HepG2 (cell line): ENCODE results near the gene SHANK2.

Experiments
- CTCF ChIP-seq: sonication (generic); formaldehyde crosslinking; IDR thresholded peaks from 2 replicates; pipeline ENCODE4 v1.5.0; 2020; ENCODE audit warnings: mild to moderate bottlenecking, missing genetic modification reagents, moderate library complexity
- MLX ChIP-seq: IDR thresholded peaks from 2 replicates; pipeline ENCODE4 v1.6.1; 2016
- POLR2A ChIP-seq, 2 experiments: IDR thresholded peaks; 2 replicates each; pipeline ENCODE4 v1.6.1; 2011; ENCODE audit warnings: low read depth in 2 of 2, low read length in 2 of 2, mild to moderate bottlenecking in 1 of 2, moderate library complexity in 1 of 2; ENCODE audit not compliant: insufficient read depth in 1 of 2
- TFAP4 ChIP-seq: sonication (generic); IDR thresholded peaks from 2 replicates; pipeline ENCODE4 v1.6.1; 2016; ENCODE audit warnings: low read depth, borderline replicate concordance

GRCh38 chr11:71282581-71283351 lies 30.4 kb upstream of the SHANK2 start:
- TF ChIP-seq CTCF (CRISPR knock-in tag) (no peak), MLX (CRISPR knock-in tag) (no peak), POLR2A (IDR thresholded peaks at IDR 0.05; ENCODE audit: insufficient read depth in 1 of 2, low read depth in 2 of 2, low read length in 2 of 2) (no peak), TFAP4 (no peak)
